ENCODE data around the gene NCF4.

Gene NCF4

GRCh38 chr22:36922711-36923110 lies 61.9 kb downstream of the NCF4 start (continued):
- TF ChIP-seq, protein P1, sequence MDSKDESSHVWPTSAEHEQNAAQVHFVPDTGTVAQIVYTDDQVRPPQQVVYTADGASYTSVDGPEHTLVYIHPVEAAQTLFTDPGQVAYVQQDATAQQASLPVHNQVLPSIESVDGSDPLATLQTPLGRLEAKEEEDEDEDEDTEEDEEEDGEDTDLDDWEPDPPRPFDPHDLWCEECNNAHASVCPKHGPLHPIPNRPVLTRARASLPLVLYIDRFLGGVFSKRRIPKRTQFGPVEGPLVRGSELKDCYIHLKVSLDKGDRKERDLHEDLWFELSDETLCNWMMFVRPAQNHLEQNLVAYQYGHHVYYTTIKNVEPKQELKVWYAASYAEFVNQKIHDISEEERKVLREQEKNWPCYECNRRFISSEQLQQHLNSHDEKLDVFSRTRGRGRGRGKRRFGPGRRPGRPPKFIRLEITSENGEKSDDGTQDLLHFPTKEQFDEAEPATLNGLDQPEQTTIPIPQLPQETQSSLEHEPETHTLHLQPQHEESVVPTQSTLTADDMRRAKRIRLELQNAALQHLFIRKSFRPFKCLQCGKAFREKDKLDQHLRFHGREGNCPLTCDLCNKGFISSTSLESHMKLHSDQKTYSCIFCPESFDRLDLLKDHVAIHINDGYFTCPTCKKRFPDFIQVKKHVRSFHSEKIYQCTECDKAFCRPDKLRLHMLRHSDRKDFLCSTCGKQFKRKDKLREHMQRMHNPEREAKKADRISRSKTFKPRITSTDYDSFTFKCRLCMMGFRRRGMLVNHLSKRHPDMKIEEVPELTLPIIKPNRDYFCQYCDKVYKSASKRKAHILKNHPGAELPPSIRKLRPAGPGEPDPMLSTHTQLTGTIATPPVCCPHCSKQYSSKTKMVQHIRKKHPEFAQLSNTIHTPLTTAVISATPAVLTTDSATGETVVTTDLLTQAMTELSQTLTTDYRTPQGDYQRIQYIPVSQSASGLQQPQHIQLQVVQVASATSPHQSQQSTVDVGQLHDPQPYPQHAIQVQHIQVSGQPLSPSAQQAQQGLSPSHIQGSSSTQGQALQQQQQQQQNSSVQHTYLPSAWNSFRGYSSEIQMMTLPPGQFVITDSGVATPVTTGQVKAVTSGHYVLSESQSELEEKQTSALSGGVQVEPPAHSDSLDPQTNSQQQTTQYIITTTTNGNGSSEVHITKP (tag by site-specific recombination; IDR thresholded peaks at IDR 0.05) = no peak
- TF ChIP-seq ZNF184 (tag by site-specific recombination; IDR thresholded peaks at IDR 0.05) (no peak), ZSCAN4 (tag by site-specific recombination; IDR thresholded peaks at IDR 0.05) (no peak)

DNA sequence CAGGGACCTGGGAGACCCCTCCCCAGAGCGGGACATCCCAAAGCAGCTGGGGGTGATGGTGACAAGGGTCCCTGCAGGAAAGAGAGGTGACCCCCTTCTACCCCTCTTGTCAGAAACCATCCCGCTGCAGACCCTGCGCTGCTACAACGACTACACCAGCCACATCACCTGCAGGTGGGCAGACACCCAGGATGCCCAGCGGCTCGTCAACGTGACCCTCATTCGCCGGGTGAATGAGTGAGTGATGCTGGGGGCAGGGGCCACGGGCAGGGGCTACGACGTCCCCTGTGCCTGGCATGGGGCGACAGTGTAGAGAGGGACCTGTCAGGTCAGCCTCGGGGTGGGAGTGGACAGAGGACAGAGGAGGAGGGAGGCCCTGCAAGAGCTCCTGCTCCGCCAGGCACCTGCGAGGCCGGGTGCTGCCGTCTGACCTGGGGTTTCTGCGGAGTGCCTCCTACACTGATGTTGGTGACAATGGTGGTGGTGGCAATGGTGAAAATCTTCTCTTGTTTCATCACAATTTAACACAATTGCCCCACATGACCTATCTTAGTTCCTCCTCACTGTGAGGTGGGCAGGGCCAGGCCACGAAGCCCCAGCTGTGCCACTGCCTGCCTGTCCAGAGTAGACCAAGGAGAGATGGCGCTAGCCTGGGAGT lies 62.5 kb downstream of the NCF4 start:
- no peaks in the 10 kb centered on the region for H3K36me3 ChIP-seq (ENCODE audit: control insufficient read depth in 2 of 2, insufficient read depth in 1 of 2, low read length in 2 of 2)
- no peak overlapping the region for H3K4me3 ChIP-seq (ENCODE audit: low read depth, low read length)
- ChIA-PET CTCF (no interaction called here), POLR2A (no interaction called here)
- H3K9me3 ChIP-seq (ENCODE audit: control insufficient read depth, insufficient read depth, low read depth, low read length) = no peaks in the 10 kb centered on the region
- H3K4me1 ChIP-seq (ENCODE audit: control insufficient read depth, insufficient read depth, low read length) = no peaks in the 10 kb centered on the region
- TF ChIP-seq SP3 (tag by site-specific recombination; IDR thresholded peaks at IDR 0.05) = no peak
- no peak for TF ChIP-seq ZNF626 (tag by site-specific recombination; IDR thresholded peaks at IDR 0.05)
- no peak for TF ChIP-seq MZF1 (tag by site-specific recombination; IDR thresholded peaks at IDR 0.05; ENCODE audit: borderline replicate concordance)
- no peak for TF ChIP-seq ZNF404 (tag by site-specific recombination; IDR thresholded peaks at IDR 0.05)
- no peak for TF ChIP-seq BCL6B (tag by site-specific recombination; IDR thresholded peaks at IDR 0.05)
- no peak for TF ChIP-seq ZNF768 (tag by site-specific recombination; IDR thresholded peaks at IDR 0.05)
- TF ChIP-seq ZNF292 (tag by site-specific recombination; IDR thresholded peaks at IDR 0.05; ENCODE audit: borderline replicate concordance, low read depth) = no peak
- TF ChIP-seq ZNF148 (tag by site-specific recombination; IDR thresholded peaks at IDR 0.05; ENCODE audit: borderline replicate concordance) = no peak
- no peak for TF ChIP-seq ZNF555 (tag by site-specific recombination; conservative IDR thresholded peaks at IDR 0.05)
- TF ChIP-seq ZNF521 (tag by site-specific recombination; IDR thresholded peaks at IDR 0.05) = no peak
- TF ChIP-seq ZNF843 (tag by site-specific recombination; IDR thresholded peaks at IDR 0.05) = no peak
- TF ChIP-seq, protein P2, sequence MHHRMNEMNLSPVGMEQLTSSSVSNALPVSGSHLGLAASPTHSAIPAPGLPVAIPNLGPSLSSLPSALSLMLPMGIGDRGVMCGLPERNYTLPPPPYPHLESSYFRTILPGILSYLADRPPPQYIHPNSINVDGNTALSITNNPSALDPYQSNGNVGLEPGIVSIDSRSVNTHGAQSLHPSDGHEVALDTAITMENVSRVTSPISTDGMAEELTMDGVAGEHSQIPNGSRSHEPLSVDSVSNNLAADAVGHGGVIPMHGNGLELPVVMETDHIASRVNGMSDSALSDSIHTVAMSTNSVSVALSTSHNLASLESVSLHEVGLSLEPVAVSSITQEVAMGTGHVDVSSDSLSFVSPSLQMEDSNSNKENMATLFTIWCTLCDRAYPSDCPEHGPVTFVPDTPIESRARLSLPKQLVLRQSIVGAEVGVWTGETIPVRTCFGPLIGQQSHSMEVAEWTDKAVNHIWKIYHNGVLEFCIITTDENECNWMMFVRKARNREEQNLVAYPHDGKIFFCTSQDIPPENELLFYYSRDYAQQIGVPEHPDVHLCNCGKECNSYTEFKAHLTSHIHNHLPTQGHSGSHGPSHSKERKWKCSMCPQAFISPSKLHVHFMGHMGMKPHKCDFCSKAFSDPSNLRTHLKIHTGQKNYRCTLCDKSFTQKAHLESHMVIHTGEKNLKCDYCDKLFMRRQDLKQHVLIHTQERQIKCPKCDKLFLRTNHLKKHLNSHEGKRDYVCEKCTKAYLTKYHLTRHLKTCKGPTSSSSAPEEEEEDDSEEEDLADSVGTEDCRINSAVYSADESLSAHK (tag by site-specific recombination; IDR thresholded peaks at IDR 0.05) = no peak
- TF ChIP-seq RBAK (tag by site-specific recombination; IDR thresholded peaks at IDR 0.05) = no peak
- TF ChIP-seq ZNF121 (tag by site-specific recombination; IDR thresholded peaks at IDR 0.05) = no peak
- TF ChIP-seq OSR2 (tag by site-specific recombination; IDR thresholded peaks at IDR 0.05) = no peak
- no peak for TF ChIP-seq ZNF473 (tag by site-specific recombination; IDR thresholded peaks at IDR 0.05)
- no peak for TF ChIP-seq ZNF311 (tag by site-specific recombination; IDR thresholded peaks at IDR 0.05; ENCODE audit: borderline replicate concordance)
- no peak for TF ChIP-seq ZSCAN18 (tag by site-specific recombination; IDR thresholded peaks at IDR 0.05)
- no peak for TF ChIP-seq ZBTB1 (tag by site-specific recombination; IDR thresholded peaks at IDR 0.05)
- H3K27ac ChIP-seq (ENCODE audit: extremely low read depth, low read depth, low read length) = no peak overlapping the region

Measured in HEK293 (cell line).